ENCODE results near the gene GREB1.

DNA sequence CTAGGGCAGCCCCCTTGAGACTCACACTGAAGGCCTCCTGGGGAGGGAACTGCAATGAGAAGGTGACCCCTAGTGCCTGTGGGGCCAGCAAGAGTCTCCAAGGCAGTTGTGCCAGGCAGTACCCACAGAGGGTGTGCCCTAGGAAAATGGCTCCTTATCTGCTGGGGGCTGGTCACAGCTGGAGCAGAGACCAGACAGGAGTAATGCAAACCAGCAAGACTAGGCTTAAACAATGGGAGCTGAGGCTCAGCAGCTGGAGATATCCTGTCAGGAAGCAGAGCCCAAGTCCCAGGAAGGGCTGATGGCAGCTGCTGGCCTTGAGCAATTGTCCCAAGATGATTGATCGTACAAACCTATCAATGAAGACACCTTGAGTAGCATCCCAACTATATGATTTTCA, 41.1 kb upstream of the GREB1 start:
- TF ChIP-seq, protein P1, sequence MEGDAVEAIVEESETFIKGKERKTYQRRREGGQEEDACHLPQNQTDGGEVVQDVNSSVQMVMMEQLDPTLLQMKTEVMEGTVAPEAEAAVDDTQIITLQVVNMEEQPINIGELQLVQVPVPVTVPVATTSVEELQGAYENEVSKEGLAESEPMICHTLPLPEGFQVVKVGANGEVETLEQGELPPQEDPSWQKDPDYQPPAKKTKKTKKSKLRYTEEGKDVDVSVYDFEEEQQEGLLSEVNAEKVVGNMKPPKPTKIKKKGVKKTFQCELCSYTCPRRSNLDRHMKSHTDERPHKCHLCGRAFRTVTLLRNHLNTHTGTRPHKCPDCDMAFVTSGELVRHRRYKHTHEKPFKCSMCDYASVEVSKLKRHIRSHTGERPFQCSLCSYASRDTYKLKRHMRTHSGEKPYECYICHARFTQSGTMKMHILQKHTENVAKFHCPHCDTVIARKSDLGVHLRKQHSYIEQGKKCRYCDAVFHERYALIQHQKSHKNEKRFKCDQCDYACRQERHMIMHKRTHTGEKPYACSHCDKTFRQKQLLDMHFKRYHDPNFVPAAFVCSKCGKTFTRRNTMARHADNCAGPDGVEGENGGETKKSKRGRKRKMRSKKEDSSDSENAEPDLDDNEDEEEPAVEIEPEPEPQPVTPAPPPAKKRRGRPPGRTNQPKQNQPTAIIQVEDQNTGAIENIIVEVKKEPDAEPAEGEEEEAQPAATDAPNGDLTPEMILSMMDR (IDR thresholded peaks at IDR 0.05): no peak
- no peak for TF ChIP-seq POLR2AphosphoS5 (IDR thresholded peaks at IDR 0.05)
